ENCODE results near the gene CHD9NB.

CHD9NB gene

DNA sequence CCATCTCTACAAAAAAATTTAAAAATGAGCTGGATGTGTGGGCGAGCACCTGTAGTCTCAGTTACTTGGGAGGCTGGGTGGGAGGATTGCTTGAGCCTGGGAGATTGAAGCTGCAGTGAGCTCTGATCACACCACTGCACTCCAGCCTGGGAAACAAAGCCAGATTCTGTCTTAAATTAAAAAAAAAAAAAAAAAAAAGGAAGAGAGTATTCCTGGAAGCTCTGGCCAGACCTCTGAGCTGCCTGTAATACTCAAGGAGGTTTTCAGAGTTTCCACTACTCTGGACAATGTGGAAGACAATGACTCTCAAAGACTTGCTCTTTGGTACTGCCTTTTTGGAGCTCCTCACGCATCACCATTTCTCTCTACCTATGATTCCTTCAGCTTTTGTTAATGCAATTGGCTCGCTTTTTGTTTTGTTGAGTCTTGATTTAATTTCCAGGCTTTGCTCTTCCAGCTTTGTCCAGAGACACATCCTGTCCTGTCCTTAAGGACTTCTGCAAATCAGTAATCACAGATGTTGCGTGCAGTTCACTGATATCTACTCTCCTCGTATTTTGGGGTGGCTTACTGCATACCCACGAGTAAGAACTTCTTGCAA, 12.9 kb upstream of the CHD9NB start:
- Histone ChIP-seq H3K27ac (replicated peaks) (no peak overlapping the region), H3K4me3 (replicated peaks; ENCODE audit: insufficient read depth, low read length) (no peak overlapping the region), H3K27me3 (ENCODE audit: insufficient read depth, poor library complexity, severe bottlenecking) (no peaks in the 10 kb centered on the region)
- no peak for DNase-seq (ENCODE audit: low read depth in 1 of 2, low spot score in 1 of 2)
- TF ChIP-seq GABPA (IDR thresholded peaks at IDR 0.05; ENCODE audit: low read depth) (no peak), REST (IDR thresholded peaks at IDR 0.05; ENCODE audit: insufficient replicate concordance, low read depth) (no peak), SPI1 (IDR thresholded peaks at IDR 0.05; ENCODE audit: borderline replicate concordance, low read depth) (no peak), POLR2AphosphoS5 (IDR thresholded peaks at IDR 0.05; ENCODE audit: low read depth) (no peak)
- TF ChIP-seq, protein P1, sequence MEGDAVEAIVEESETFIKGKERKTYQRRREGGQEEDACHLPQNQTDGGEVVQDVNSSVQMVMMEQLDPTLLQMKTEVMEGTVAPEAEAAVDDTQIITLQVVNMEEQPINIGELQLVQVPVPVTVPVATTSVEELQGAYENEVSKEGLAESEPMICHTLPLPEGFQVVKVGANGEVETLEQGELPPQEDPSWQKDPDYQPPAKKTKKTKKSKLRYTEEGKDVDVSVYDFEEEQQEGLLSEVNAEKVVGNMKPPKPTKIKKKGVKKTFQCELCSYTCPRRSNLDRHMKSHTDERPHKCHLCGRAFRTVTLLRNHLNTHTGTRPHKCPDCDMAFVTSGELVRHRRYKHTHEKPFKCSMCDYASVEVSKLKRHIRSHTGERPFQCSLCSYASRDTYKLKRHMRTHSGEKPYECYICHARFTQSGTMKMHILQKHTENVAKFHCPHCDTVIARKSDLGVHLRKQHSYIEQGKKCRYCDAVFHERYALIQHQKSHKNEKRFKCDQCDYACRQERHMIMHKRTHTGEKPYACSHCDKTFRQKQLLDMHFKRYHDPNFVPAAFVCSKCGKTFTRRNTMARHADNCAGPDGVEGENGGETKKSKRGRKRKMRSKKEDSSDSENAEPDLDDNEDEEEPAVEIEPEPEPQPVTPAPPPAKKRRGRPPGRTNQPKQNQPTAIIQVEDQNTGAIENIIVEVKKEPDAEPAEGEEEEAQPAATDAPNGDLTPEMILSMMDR (IDR thresholded peaks at IDR 0.05; ENCODE audit: insufficient read depth, low read length) = no peak

- Histone ChIP-seq H3K4me3 (replicated peaks; ENCODE audit: insufficient read depth, low read length) (no peak overlapping the region), H3K27me3 (ENCODE audit: insufficient read depth, poor library complexity, severe bottlenecking) (no peaks in the 10 kb centered on the region), H3K27ac (replicated peaks) (no peak overlapping the region)
- no peak for TF ChIP-seq POLR2AphosphoS5 (IDR thresholded peaks at IDR 0.05; ENCODE audit: low read depth)
- no peak for TF ChIP-seq SPI1 (IDR thresholded peaks at IDR 0.05; ENCODE audit: borderline replicate concordance, low read depth)
- no peak for TF ChIP-seq REST (IDR thresholded peaks at IDR 0.05; ENCODE audit: insufficient replicate concordance, low read depth)
- no peak for TF ChIP-seq GABPA (IDR thresholded peaks at IDR 0.05; ENCODE audit: low read depth)
- TF ChIP-seq, protein P1 (IDR thresholded peaks at IDR 0.05; ENCODE audit: insufficient read depth, low read length) = no peak
- no peak for DNase-seq (ENCODE audit: low read depth in 1 of 2, low spot score in 1 of 2)
These were observed 11.4 kb upstream of the CHD9NB start for GRCh38 chr16:53064081-53064578.

DNA sequence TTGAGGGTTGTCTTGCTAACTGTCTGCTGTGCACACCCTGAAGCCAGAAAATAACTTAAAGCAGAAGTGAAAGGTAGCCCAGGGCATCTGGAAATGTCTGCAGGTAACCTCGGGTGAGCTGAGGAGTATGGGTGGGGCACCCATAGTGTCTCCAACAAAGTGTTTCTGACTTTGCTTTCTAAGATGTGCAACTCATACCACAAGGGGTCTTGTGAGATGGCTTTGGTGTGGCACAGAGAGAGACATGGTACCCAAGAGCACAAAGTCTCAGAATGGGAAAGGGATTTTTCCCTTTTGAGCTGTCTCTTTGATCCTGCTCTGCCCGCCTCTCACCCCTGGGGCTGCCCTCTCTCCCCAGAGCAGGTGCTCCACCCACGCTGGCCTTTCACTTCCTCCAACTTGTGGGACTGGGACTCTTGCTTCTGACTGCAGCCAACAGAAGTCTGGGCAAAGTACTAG, 9.0 kb upstream of the CHD9NB start:
- no peak overlapping the region for H3K4me3 ChIP-seq (replicated peaks; ENCODE audit: insufficient read depth, low read length)
- no peak for TF ChIP-seq POLR2AphosphoS5 (IDR thresholded peaks at IDR 0.05; ENCODE audit: low read depth)
- no peak for TF ChIP-seq GABPA (IDR thresholded peaks at IDR 0.05; ENCODE audit: low read depth)
- TF ChIP-seq SPI1 (IDR thresholded peaks at IDR 0.05; ENCODE audit: borderline replicate concordance, low read depth) = peak; percentile 38; the same call in 1 of the 2 replicates
- TF ChIP-seq REST (IDR thresholded peaks at IDR 0.05; ENCODE audit: insufficient replicate concordance, low read depth) = no peak
- no peaks in the 10 kb centered on the region for H3K27me3 ChIP-seq (ENCODE audit: insufficient read depth, poor library complexity, severe bottlenecking)
- DNase-seq (ENCODE audit: low read depth in 1 of 2, low spot score in 1 of 2) = peak in 1 of 2 experiments; percentile 53
- H3K27ac ChIP-seq (replicated peaks) = no peak overlapping the region
